Testis (tissue), 3 donors: ENCODE measurements around the gene MMP1. TPM values are rescaled to one million over a fixed set of nuclear protein-coding genes. Genes with fewer than 3 reads are reported as not detected.

Experiments
- DNase-seq: peaks from one replicate; pipeline ENCODE4 v3.0.0-alpha.2; 2019
- H3K27ac ChIP-seq, 2 donors: fragments of 200-600 bp; sonication (generic); one replicate each; pipeline ENCODE4 v1.5.1; 2019
- H3K27me3 ChIP-seq: fragments of 200-600 bp; sonication (generic); one replicate; pipeline ENCODE4 v1.5.1; 2019
- H3K36me3 ChIP-seq: fragments of 200-600 bp; sonication (generic); one replicate; pipeline ENCODE4 v1.5.1; 2017; ENCODE audit warnings: low read depth; ENCODE audit errors: missing control alignments
- H3K4me1 ChIP-seq: fragments of 200-600 bp; sonication (generic); one replicate; pipeline ENCODE4 v1.5.1; 2019
- H3K4me3 ChIP-seq, 2 donors: fragments of 200-600 bp; sonication (generic); one replicate each; pipeline ENCODE4 v1.5.1; 2017 to 2019
- H3K9me3 ChIP-seq: fragments of 200-600 bp; sonication (generic); one replicate; pipeline ENCODE4 v1.5.1; 2017
- CTCF ChIP-seq, 3 experiments: fragments of 450-650 bp in 2 of 3; fragments of 200-600 bp in 1 of 3; sonication (generic) in 1 of 3; IDR thresholded peaks; one replicate each; pipeline ENCODE4 v1.5.1; 2016 to 2019; ENCODE audit warnings: antibody characterized with exemption in 3 of 3, mild to moderate bottlenecking in 2 of 3, moderate library complexity in 1 of 3
- POLR2A ChIP-seq: fragments of 450-650 bp; IDR thresholded peaks from one replicate; pipeline ENCODE4 v1.6.1; 2017; ENCODE audit warnings: antibody characterized with exemption, mild to moderate bottlenecking, moderate library complexity
- WGBS, 2 donors: methylation state at CpG; one replicate each; pipeline ENCODE4 v1.1.5; 2018; 5-methylcytosine and 5-hydroxymethylcytosine counted together
- intact Hi-C: fragments of 100-400 bp; cut with DNase I; formaldehyde crosslinking; loops from one replicate; pipeline ENCODE4 v1.15.1; 2023; ENCODE audit warnings: low total_unique reads
- polyA plus RNA-seq: library from polyadenylated mRNA; stranded (reverse); fragments of 350-450 nt; fragmentation: Illumina TruSeq; extraction: RNeasy Lipid Tissue Mini Kit (QIAGEN cat#74804); gene quantifications from one replicate; pipeline ENCODE4 v1.2.3, GENCODE V29; 2014; ENCODE audit warnings: low read depth, low replicate concordance; ENCODE audit not compliant: insufficient read depth
- total RNA-seq, 2 donors: library from RNA; depleted of rRNA; stranded (reverse); fragments of >200 nt; gene quantifications; one replicate each; pipeline ENCODE4 v1.2.3, GENCODE V29; 2016

The MMP1 gene
- total and polyA plus RNA-seq, 3 donors from 2014 or later = 0.21 to 0.31 TPM; not detected in 1

DNA sequence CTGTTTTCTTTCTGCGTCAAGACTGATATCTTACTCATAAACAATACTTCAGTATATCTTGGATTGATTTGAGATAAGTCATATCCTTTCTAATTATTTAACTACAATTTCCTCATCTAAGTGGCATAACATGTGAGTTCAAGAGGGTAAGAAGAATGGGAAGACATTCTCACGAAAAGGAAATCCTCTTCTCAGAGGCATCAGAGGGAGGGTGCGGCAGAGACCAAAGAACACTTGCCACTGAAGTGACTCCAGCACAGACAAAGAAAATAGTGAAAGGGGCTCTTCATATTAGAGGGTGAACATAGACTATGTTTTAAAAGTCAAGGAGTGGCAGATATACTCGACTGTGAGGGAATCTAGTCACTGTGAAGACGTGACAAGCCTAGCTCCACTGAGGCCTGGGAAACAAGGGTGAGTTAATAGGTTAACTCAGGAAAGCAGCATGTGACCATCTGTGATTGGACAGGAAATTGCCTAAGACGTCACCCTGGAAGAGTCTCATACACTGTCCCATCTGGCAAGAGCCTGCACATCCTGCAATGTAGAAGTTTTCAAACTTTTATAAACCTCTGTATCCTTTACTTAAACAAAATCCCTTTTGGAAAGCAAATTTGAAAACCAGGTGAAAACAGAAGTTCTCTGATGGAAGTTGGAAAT lies 1.9 kb upstream of the MMP1 start:
- Histone ChIP-seq H3K36me3 (no peaks in the 10 kb centered on the region), H3K27ac (no peak overlapping the region), H3K9me3 (no peaks in the 10 kb centered on the region), H3K4me1 (no peaks in the 10 kb centered on the region), H3K4me3 (no peak overlapping the region), H3K27me3 (no peaks in the 10 kb centered on the region)
- 65 to 72% methylated on average over 6 of the region's 6 CpGs for WGBS, 2 donors
- TF ChIP-seq POLR2A = no peak
- TF ChIP-seq CTCF (IDR thresholded peaks at IDR 0.05) = no peak
- intact Hi-C loops = no loop called here
- no peak for DNase-seq

DNA sequence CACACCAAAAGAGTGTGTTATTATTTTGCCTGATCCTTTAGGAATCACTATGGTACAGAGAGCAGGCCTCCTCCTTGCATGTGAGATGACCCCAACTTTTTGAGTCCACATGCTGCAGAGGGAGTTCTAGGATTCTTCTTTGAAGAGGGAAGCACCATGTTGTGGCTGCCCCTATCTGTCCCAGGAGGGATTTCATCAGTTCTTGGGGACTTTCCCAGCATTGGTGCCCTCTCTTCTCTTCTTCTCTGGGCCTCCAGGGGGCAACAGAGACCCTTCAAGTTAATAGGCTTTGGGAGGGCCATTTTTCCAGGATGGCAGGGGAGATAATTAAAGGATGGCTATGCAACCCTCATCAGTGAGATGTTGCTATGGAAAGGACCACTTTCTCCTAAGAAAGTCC lies 3.6 kb downstream of the MMP1 start:
- TF ChIP-seq POLR2A = no peak
- no peak for TF ChIP-seq CTCF (IDR thresholded peaks at IDR 0.05)
- Histone ChIP-seq H3K27me3 (no peaks in the 10 kb centered on the region), H3K27ac (no peak overlapping the region), H3K9me3 (no peaks in the 10 kb centered on the region), H3K36me3 (no peaks in the 10 kb centered on the region), H3K4me1 (no peaks in the 10 kb centered on the region), H3K4me3 (no peak overlapping the region)
- intact Hi-C loops = no loop called here
- DNase-seq = no peak

GRCh38 chr11:102793677-102794290 lies 4.2 kb downstream of the MMP1 start:
- no peak for TF ChIP-seq POLR2A
- no peak for TF ChIP-seq CTCF (IDR thresholded peaks at IDR 0.05)
- intact Hi-C loops = no loop called here
- H3K27me3 ChIP-seq = no peaks in the 10 kb centered on the region
- no peak overlapping the region for H3K4me3 ChIP-seq
- H3K4me1 ChIP-seq = no peaks in the 10 kb centered on the region
- no peaks in the 10 kb centered on the region for H3K36me3 ChIP-seq
- H3K27ac ChIP-seq = no peak overlapping the region
- no peak for DNase-seq
- WGBS, 2 donors = 75 to 86% methylated on average over 6 of the region's 6 CpGs
- H3K9me3 ChIP-seq = no peaks in the 10 kb centered on the region

GRCh38 chr11:102792604-102793003 lies 5.4 kb downstream of the MMP1 start:
- intact Hi-C loops = no loop called here
- Histone ChIP-seq H3K4me3 (no peak overlapping the region), H3K4me1 (no peaks in the 10 kb centered on the region), H3K9me3 (no peaks in the 10 kb centered on the region), H3K27ac (no peak overlapping the region), H3K36me3 (no peaks in the 10 kb centered on the region), H3K27me3 (no peaks in the 10 kb centered on the region)
- WGBS, 2 donors = 63 to 75% methylated on average over 5 of the region's 5 CpGs
- no peak for DNase-seq
- no peak for TF ChIP-seq POLR2A

- WGBS, 2 donors = 62 to 67% methylated on average over 4 of the region's 4 CpGs
- Histone ChIP-seq H3K27ac (no peak overlapping the region), H3K9me3 (no peaks in the 10 kb centered on the region), H3K4me3 (no peak overlapping the region), H3K4me1 (no peaks in the 10 kb centered on the region), H3K27me3 (no peaks in the 10 kb centered on the region), H3K36me3 (no peaks in the 10 kb centered on the region)
- TF ChIP-seq CTCF (IDR thresholded peaks at IDR 0.05) (no peak), POLR2A (no peak)
- intact Hi-C loops = no loop called here
- no peak for DNase-seq
These were observed 6.5 kb downstream of the MMP1 start for GRCh38 chr11:102791271-102792036.
